Activated CD8-positive, alpha-beta memory T cell treated with anti-CD3 and anti-CD28 coated beads, Interleukin-2, amount 50 U/mL, for 4 hours (primary cell): Measurements from ENCODE around the gene NUP50.

Source experiments
- DNase-seq: peaks from one replicate; pipeline ENCODE4 v3.0.0-alpha.2; 2020

The NUP50 gene

GRCh38 chr22:45211435-45211834 lies 47.7 kb downstream of the NUP50 start:
- DNase-seq = no peak

GRCh38 chr22:45211848-45212247 lies 48.1 kb downstream of the NUP50 start:
- DNase-seq = no peak

GRCh38 chr22:45212306-45212709 lies 48.6 kb downstream of the NUP50 start:
- DNase-seq = no peak

GRCh38 chr22:45212992-45213751 lies 49.4 kb downstream of the NUP50 start:
- no peak for DNase-seq

- DNase-seq = no peak
These were observed 52.6 kb downstream of the NUP50 start for GRCh38 chr22:45216133-45217003.

- DNase-seq = no peak
These were observed 53.6 kb downstream of the NUP50 start for GRCh38 chr22:45217345-45217744.

- DNase-seq = no peak
These were observed 54.1 kb downstream of the NUP50 start for GRCh38 chr22:45217806-45218205.

- no peak for DNase-seq
These were observed 55.3 kb downstream of the NUP50 start for GRCh38 chr22:45218976-45219375.

GRCh38 chr22:45221201-45221600 lies 57.5 kb downstream of the NUP50 start:
- DNase-seq = no peak

GRCh38 chr22:45223304-45224117 lies 59.8 kb downstream of the NUP50 start:
- no peak for DNase-seq

- no peak for DNase-seq
These were observed 60.6 kb downstream of the NUP50 start for GRCh38 chr22:45224331-45224730.

- no peak for DNase-seq
These were observed 61.4 kb downstream of the NUP50 start for GRCh38 chr22:45224988-45225731.

GRCh38 chr22:45225732-45226502 lies 62.2 kb downstream of the NUP50 start:
- no peak for DNase-seq

- no peak for DNase-seq
These were observed 62.9 kb downstream of the NUP50 start for GRCh38 chr22:45226503-45227186.

GRCh38 chr22:45227645-45228400 lies 64.1 kb downstream of the NUP50 start:
- DNase-seq = no peak

GRCh38 chr22:45228401-45228754 lies 64.7 kb downstream of the NUP50 start:
- DNase-seq = no peak

- DNase-seq = no peak
These were observed 65.5 kb downstream of the NUP50 start for GRCh38 chr22:45229181-45229580.

GRCh38 chr22:45230026-45230721 lies 66.4 kb downstream of the NUP50 start:
- DNase-seq = no peak

- no peak for DNase-seq
These were observed 67.6 kb downstream of the NUP50 start for GRCh38 chr22:45231293-45231692.

- no peak for DNase-seq
These were observed 69.7 kb downstream of the NUP50 start for GRCh38 chr22:45233386-45233785.
